ENCODE measurements around the gene UPB1.

The UPB1 gene

DNA sequence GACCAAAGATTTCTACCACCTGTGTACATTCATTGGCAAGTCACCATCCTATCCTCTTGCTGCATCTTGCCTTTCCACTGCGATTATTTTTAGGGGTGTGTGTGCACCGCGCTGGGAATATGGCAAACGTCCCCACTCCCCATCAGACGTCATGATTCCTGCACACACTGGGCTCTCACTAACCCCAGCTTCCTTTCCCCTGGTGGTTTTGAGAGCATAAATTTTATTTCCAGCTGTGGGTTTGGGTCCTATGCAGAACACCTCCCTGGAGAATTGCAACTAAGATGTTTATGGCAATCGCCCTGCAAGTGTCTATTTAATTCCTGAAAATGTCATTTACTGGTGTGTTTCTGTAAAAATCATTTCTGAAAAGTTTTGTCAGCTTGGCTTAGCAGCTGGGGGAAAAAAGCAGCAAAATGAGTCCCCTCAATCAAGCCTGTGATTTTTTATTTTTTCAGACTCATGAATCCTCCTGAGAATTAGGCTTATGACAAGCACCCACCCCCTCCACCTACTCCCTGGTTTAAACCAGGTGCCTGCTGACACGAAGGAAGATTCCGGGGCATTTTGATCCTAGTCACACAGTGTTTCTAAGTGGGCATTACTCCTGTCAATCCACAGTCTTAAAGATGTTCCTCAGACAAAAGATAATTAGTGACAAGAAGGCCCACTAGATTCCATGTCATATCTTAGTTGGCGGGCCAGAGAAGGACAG, 23.8 kb downstream of the UPB1 start:
- TF ChIP-seq, protein P1, sequence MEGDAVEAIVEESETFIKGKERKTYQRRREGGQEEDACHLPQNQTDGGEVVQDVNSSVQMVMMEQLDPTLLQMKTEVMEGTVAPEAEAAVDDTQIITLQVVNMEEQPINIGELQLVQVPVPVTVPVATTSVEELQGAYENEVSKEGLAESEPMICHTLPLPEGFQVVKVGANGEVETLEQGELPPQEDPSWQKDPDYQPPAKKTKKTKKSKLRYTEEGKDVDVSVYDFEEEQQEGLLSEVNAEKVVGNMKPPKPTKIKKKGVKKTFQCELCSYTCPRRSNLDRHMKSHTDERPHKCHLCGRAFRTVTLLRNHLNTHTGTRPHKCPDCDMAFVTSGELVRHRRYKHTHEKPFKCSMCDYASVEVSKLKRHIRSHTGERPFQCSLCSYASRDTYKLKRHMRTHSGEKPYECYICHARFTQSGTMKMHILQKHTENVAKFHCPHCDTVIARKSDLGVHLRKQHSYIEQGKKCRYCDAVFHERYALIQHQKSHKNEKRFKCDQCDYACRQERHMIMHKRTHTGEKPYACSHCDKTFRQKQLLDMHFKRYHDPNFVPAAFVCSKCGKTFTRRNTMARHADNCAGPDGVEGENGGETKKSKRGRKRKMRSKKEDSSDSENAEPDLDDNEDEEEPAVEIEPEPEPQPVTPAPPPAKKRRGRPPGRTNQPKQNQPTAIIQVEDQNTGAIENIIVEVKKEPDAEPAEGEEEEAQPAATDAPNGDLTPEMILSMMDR (conservative IDR thresholded peaks at IDR 0.05) = no peak
- TF ChIP-seq ZFX (IDR thresholded peaks at IDR 0.05) = no peak
- H3K27ac ChIP-seq = no peak overlapping the region

DNA sequence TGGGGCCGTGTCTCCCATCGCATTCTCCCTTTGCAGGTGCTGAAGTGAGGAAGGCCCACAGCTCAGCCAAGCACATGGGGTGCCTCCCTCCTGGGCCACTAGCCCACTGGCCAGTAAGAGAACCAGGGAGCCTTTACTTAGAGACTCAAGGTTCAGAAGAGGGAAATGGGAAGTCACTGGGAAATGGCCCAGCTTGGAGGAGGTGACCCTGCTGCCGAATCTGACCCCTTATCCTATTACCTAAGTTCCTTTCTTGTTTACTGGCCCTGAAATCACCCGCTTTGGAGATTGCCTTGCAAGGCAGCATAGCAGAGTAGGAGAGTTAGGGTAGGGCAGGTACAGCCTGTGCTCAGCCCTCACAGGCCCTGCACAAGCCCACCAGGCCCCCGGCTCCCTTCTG, 24.4 kb downstream of the UPB1 start:
- no peak for TF ChIP-seq ZFX (IDR thresholded peaks at IDR 0.05)
- TF ChIP-seq, protein P1 (conservative IDR thresholded peaks at IDR 0.05) = no peak
- H3K27ac ChIP-seq = no peak overlapping the region

GRCh38 chr22:24521791-24522245, 26.7 kb downstream of the UPB1 start:
- no peak for TF ChIP-seq ZFX (IDR thresholded peaks at IDR 0.05)
- TF ChIP-seq, protein P1 (conservative IDR thresholded peaks at IDR 0.05) = peak; percentile 89
- H3K27ac ChIP-seq = peak overlapping the region; percentile 56

DNA sequence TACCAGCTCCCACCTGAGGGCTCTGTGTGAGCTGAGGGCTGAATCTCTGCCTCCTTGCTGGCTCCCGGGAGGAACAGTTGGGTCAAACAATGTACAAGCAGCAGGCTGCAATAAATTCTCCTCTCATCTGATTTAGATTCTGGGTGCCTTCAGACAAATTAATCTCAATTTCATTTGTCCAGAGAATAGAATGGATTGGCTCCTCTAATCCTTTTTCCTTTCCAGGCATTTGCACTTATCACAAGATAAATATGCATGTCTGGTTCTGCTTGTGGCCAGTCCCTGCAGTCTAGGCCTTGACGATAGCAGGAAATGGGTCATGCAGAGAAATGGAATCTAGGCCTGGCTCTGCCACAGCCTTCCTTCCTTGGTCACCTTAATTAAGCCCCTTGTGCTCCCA, 28.7 kb downstream of the UPB1 start:
- TF ChIP-seq, protein P1 (conservative IDR thresholded peaks at IDR 0.05) = no peak
- no peak for TF ChIP-seq ZFX (IDR thresholded peaks at IDR 0.05)
- no peak overlapping the region for H3K27ac ChIP-seq

DNA sequence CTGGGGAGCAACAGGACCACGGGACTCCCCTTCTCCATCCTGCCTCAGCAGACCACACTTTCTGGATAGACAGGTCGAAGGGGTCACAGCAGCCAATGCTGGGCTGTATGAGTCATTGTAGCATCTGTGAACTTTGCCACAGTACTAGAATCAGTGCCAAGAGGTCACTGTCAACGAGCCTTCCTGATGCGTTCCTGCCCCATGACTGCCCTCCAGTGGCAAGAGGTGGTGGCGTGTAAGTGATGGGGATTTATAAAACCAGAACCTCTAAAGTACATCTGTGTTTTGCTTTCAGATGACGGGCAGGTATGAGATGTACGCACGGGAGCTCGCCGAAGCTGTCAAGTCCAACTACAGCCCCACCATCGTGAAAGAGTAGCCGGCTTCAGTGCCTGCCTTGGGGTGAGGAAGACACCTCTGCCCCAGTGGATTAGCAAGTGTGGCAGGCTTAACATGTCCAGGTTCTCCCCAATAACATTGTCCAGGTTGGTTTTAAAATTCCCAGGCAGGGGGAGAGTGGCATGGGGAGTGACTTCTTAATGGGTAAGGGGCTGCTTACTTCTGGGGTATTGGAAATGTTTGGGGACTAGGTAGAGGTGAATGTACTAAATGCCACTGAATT, 30.4 kb downstream of the UPB1 start:
- TF ChIP-seq, protein P1 (conservative IDR thresholded peaks at IDR 0.05) = peak; percentile 94
- TF ChIP-seq ZFX (IDR thresholded peaks at IDR 0.05) = no peak
- H3K27ac ChIP-seq = peak overlapping the region; percentile 40

DNA sequence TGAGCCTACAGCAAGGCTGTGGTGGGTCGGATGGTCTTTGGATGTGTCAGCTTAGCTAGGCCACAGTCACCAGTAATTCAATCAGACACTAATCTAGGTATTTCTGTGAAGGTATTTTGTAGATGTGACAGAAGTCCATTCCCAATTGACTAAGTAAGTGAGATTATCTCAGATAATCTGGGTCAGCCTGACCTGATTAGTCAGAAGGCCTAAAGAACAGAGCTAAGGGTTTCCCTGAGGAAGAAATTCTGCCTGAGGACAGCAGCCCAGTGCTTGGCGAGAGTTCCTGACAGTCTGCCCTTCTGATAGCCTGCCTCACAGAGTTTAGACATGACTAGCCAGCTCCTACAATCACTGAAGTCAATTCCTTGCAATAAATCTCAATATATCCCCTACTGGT, 31.1 kb downstream of the UPB1 start:
- H3K27ac ChIP-seq = peak overlapping the region; percentile 40
- no peak for TF ChIP-seq ZFX (IDR thresholded peaks at IDR 0.05)
- TF ChIP-seq, protein P1 (conservative IDR thresholded peaks at IDR 0.05) = no peak

DNA sequence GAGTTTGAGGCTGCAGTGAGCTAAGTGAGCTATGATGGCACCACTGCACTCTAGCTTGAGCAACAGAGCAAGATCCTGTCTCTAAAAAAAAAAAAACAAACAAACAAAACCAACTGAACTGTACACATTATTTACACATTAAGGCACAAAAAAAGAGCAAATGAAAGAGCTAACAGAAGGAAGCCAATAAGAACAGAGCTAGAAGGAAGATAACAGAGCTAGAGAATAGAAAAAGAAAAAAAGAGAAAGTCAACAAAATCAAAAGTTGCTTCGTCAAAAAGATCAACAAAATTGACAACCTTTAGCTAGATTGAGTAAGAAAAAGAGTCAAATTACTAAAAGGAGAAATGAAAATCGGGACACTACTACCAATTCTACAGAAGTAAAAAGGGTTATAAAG, 34.8 kb downstream of the UPB1 start:
- TF ChIP-seq, protein P1 (conservative IDR thresholded peaks at IDR 0.05) = no peak
- TF ChIP-seq ZFX (IDR thresholded peaks at IDR 0.05) = no peak
- H3K27ac ChIP-seq = peak overlapping the region; percentile 79

GRCh38 chr22:24530968-24531367, 35.8 kb downstream of the UPB1 start:
- H3K27ac ChIP-seq = peak overlapping the region; percentile 79
